H1 (cell line): Measurements from ENCODE around the gene CLBA1. TPM values are rescaled to one million over a fixed set of nuclear protein-coding genes. Genes with fewer than 3 reads are reported as not detected.

Source experiments
- CTCF ChIA-PET: fragments of 300-600 bp; sonication (Branson Sonifier 250); formaldehyde crosslinking; loops from one replicate; lab custom pipeline; 2021; ENCODE audit not compliant: partially characterized antibody; lab: Charles Lee
- POLR2A ChIA-PET: fragments of 300-600 bp; sonication (Branson Sonifier 250); formaldehyde crosslinking; loops from one replicate; lab custom pipeline; 2021; ENCODE audit warnings: inconsistent platforms; ENCODE audit not compliant: partially characterized antibody; lab: Charles Lee
- DNase-seq, 2 experiments: peaks; one replicate each; pipeline versions ENCODE4 v3.0.0 to v3.0.0-alpha.2; 2010 to 2022; ENCODE audit warnings: low spot score in 2 of 2, low read depth in 1 of 2, mixed read lengths in 1 of 2
- FAIRE-seq: peaks from 2 replicates; lab custom pipeline; 2011; peaks lifted over from hg19 to GRCh38; lab: Jason Lieb, UNC
- H2AFZ ChIP-seq: 2 replicates; pipeline ENCODE4 v1.8.1; 2012; ENCODE audit warnings: low read length, inconsistent platforms
- H2AK5ac ChIP-seq: 2 replicates; pipeline ENCODE4 v1.6.1; 2013; ENCODE audit warnings: low read depth, low read length
- H2BK120ac ChIP-seq: replicated peaks from 2 replicates; pipeline ENCODE3; 2013; ENCODE audit warnings: low read depth, low read length, inconsistent platforms
- H2BK12ac ChIP-seq: 2 replicates; pipeline ENCODE4 v1.6.1; 2013; ENCODE audit warnings: low read depth, low read length
- H2BK15ac ChIP-seq: 2 replicates; pipeline ENCODE4 v1.6.1; 2013; ENCODE audit warnings: low read length
- H2BK20ac ChIP-seq: 2 replicates; pipeline ENCODE4 v1.6.1; 2013; ENCODE audit warnings: low read length
- H2BK5ac ChIP-seq: 2 replicates; pipeline ENCODE4 v1.6.1; 2013; ENCODE audit warnings: low read depth, low read length
- H3K14ac ChIP-seq: 2 replicates; pipeline ENCODE4 v1.6.1; 2013; ENCODE audit warnings: inconsistent platforms; ENCODE audit not compliant: insufficient read length
- H3K18ac ChIP-seq: 2 replicates; pipeline ENCODE4 v1.6.1; 2013; ENCODE audit warnings: low read length; ENCODE audit errors: extremely low read depth
- H3K23ac ChIP-seq: 2 replicates; pipeline ENCODE4 v1.6.1; 2013; ENCODE audit warnings: inconsistent platforms; ENCODE audit not compliant: insufficient read length
- H3K23me2 ChIP-seq: 2 replicates; pipeline ENCODE4 v1.6.1; 2013; ENCODE audit warnings: low read depth, low read length
- H3K27ac ChIP-seq: 2 replicates; pipeline ENCODE4 v1.6.1; 2011; ENCODE audit warnings: low read depth, low read length, inconsistent platforms
- H3K27me3 ChIP-seq, 4 experiments: replicated peaks in 1 of 4; 1 replicate in 1 of 4; 2 replicates in 3 of 4; pipeline versions ENCODE4 v1.6.1 to v1.8.1; 2011 to 2013; ENCODE audit warnings: low read length in 3 of 4, mild to moderate bottlenecking in 3 of 4, inconsistent platforms in 2 of 4, mixed read lengths in 2 of 4, moderate library complexity in 1 of 4; ENCODE audit not compliant: control insufficient read depth in 3 of 4, insufficient read depth in 3 of 4; ENCODE audit errors: extremely low read depth in 1 of 4
- H3K36me3 ChIP-seq, 4 experiments: 2 replicates each; pipeline versions ENCODE4 v1.6.1 to v1.8.1; 2011 to 2013; ENCODE audit warnings: mild to moderate bottlenecking in 4 of 4, low read length in 3 of 4, moderate library complexity in 2 of 4, control low read depth in 1 of 4, inconsistent platforms in 1 of 4; ENCODE audit not compliant: insufficient read depth in 4 of 4, control insufficient read depth in 2 of 4
- H3K4ac ChIP-seq: replicated peaks from 2 replicates; pipeline ENCODE3; 2013; ENCODE audit warnings: low read length, low read depth, mixed read lengths, inconsistent platforms; ENCODE audit not compliant: insufficient read length
- H3K4me1 ChIP-seq, 4 experiments: replicated peaks in 1 of 4; 1 replicate in 1 of 4; 2 replicates in 3 of 4; pipeline versions ENCODE4 v1.6.1 to v1.8.1; 2011 to 2013; ENCODE audit warnings: low read length in 3 of 4, inconsistent platforms in 2 of 4, mixed read lengths in 1 of 4; ENCODE audit not compliant: insufficient read depth in 4 of 4, control insufficient read depth in 3 of 4
- H3K4me2 ChIP-seq, 2 experiments: 2 replicates each; pipeline versions ENCODE4 v1.6.1 to v1.8.1; 2011 to 2013; ENCODE audit warnings: low read depth in 2 of 2, low read length in 2 of 2, control low read depth in 1 of 2, inconsistent platforms in 1 of 2, mild to moderate bottlenecking in 1 of 2; ENCODE audit not compliant: insufficient read depth in 1 of 2
- H3K4me3 ChIP-seq, 4 experiments: fragments of 200-600, 300-600 bp in 1 of 4; sonication (generic), shearing (Covaris generic), sonication (Bioruptor Twin) in 1 of 4; 2 replicates each; pipeline versions ENCODE4 v1.5.1 to v1.8.1; 2011 to 2016; ENCODE audit warnings: low read length in 4 of 4, low read depth in 3 of 4, control low read depth in 2 of 4, inconsistent platforms in 2 of 4, mild to moderate bottlenecking in 2 of 4, mixed read lengths in 1 of 4, moderate library complexity in 1 of 4; ENCODE audit not compliant: insufficient read depth in 2 of 4; ENCODE audit errors: extremely low read depth in 1 of 4
- H3K56ac ChIP-seq: replicated peaks from 2 replicates; pipeline ENCODE3; 2013; ENCODE audit warnings: low read depth, mild to moderate bottlenecking, mixed read lengths, low read length, inconsistent platforms; ENCODE audit not compliant: insufficient read length
- H3K79me1 ChIP-seq: 2 replicates; pipeline ENCODE4 v1.6.1; 2013; ENCODE audit warnings: low read depth, low read length, control low read depth
- H3K79me2 ChIP-seq, 2 experiments: 2 replicates each; pipeline versions ENCODE4 v1.6.1 to v1.8.1; 2012 to 2013; ENCODE audit warnings: low read length in 2 of 2, mild to moderate bottlenecking in 2 of 2, inconsistent platforms in 1 of 2; ENCODE audit not compliant: insufficient read depth in 2 of 2, control insufficient read depth in 1 of 2
- H3K9ac ChIP-seq, 4 experiments: replicated peaks in 1 of 4; 1 replicate in 1 of 4; 2 replicates in 3 of 4; pipeline versions ENCODE4 v1.6.1 to v1.8.1; 2011 to 2013; ENCODE audit warnings: low read depth in 3 of 4, low read length in 3 of 4, control low read depth in 2 of 4, mild to moderate bottlenecking in 2 of 4, moderate library complexity in 2 of 4, inconsistent platforms in 1 of 4; ENCODE audit errors: extremely low read depth in 1 of 4
- H3K9me3 ChIP-seq, 2 experiments: 2 replicates each; pipeline versions ENCODE4 v1.6.1 to v1.8.1; 2012 to 2013; ENCODE audit warnings: mild to moderate bottlenecking in 2 of 2, moderate library complexity in 2 of 2, control low read depth in 1 of 2, inconsistent platforms in 1 of 2, low read depth in 1 of 2, low read length in 1 of 2, mixed read lengths in 1 of 2; ENCODE audit not compliant: insufficient read depth in 2 of 2
- H4K20me1 ChIP-seq, 2 experiments: replicated peaks in 1 of 2; 2 replicates each; pipeline versions ENCODE3 to v1.8.1; 2011 to 2013; ENCODE audit warnings: inconsistent platforms in 2 of 2, low read length in 2 of 2, mild to moderate bottlenecking in 1 of 2; ENCODE audit not compliant: insufficient read depth in 2 of 2, control insufficient read depth in 1 of 2
- H4K5ac ChIP-seq: 2 replicates; pipeline ENCODE4 v1.6.1; 2013; ENCODE audit warnings: low read length, low read depth, mixed read lengths, inconsistent platforms; ENCODE audit not compliant: insufficient read length
- H4K8ac ChIP-seq: 2 replicates; pipeline ENCODE4 v1.8.0; 2013; ENCODE audit warnings: mild to moderate bottlenecking, moderate library complexity, low read length, inconsistent platforms; ENCODE audit not compliant: insufficient read depth; ENCODE audit errors: extremely low read depth
- H4K91ac ChIP-seq: replicated peaks from 2 replicates; pipeline ENCODE3; 2013; ENCODE audit warnings: low read length, mixed read lengths, inconsistent platforms; ENCODE audit not compliant: insufficient read length
- EZH2 ChIP-seq: fragments of 200-600 bp; sonication (generic); IDR thresholded peaks from 2 replicates; pipeline ENCODE4 v1.7.1; 2012; ENCODE audit warnings: low read depth, mild to moderate bottlenecking, moderate library complexity, low read length, inconsistent platforms; ENCODE audit not compliant: severe bottlenecking
- HDAC2 ChIP-seq, 2 experiments: fragments of 300-600 bp in 1 of 2; sonication (generic) in 1 of 2; IDR thresholded peaks; 2 replicates each; pipeline ENCODE4 v1.6.1; 2011 to 2012; ENCODE audit warnings: low read depth in 2 of 2, low read length in 2 of 2, mild to moderate bottlenecking in 2 of 2, moderate library complexity in 2 of 2, borderline replicate concordance in 1 of 2, inconsistent platforms in 1 of 2
- KDM4A ChIP-seq: IDR thresholded peaks from one replicate; pipeline ENCODE4 v1.7.1; 2012; ENCODE audit warnings: low read depth, mild to moderate bottlenecking, moderate library complexity, low read length, inconsistent platforms; ENCODE audit not compliant: severe bottlenecking
- SP2 ChIP-seq: IDR thresholded peaks from 2 replicates; pipeline ENCODE4 v1.6.1; 2012; ENCODE audit warnings: mild to moderate bottlenecking, low read length, inconsistent platforms
- TCF12 ChIP-seq: IDR thresholded peaks from 2 replicates; pipeline ENCODE4 v1.6.1; 2011; ENCODE audit warnings: low read depth, mild to moderate bottlenecking, low read length
- WGBS, 2 experiments: shearing (Covaris generic) in 1 of 2; methylation state at CpG; one replicate each; pipeline versions ENCODE4 v1.1.6 to v1.1.7; 2013 to 2015; ENCODE audit warnings: low lambda C conversion rate in 2 of 2, mixed read lengths in 2 of 2, inconsistent platforms in 1 of 2, low coverage in 1 of 2, missing lambda C conversion rate in 1 of 2; ENCODE audit not compliant: insufficient replicate concordance in 2 of 2, insufficient coverage in 1 of 2, insufficient read length in 1 of 2; ENCODE audit errors: extremely low coverage in 1 of 2, missing lambda C conversion rate in 1 of 2; 5-methylcytosine and 5-hydroxymethylcytosine counted together
- polyA plus RNA-seq, 7 experiments: library from polyadenylated mRNA; depleted of rRNA in 3 of 7; stranded (reverse) in 5 of 7; unstranded in 2 of 7; fragments of >200 nt in 5 of 7; fragments of 200-250 nt in 2 of 7; gene quantifications; 1 replicate in 5 of 7; 2 replicates in 1 of 7; 4 replicates in 1 of 7; pipeline versions ENCODE4 v1.2.1 to v1.2.3, GENCODE V29; 2011 to 2013; ENCODE audit warnings: missing spikeins in 2 of 7, mixed read lengths in 2 of 7
- total RNA-seq: library from RNA; stranded (reverse); fragmentation: NEBNext Ultra II Directional; extraction: Animal tissue kit (Norgen Biotek cat#: 25700); gene quantifications from 2 replicates; pipeline ENCODE4 v1.2.1, GENCODE V29; 2021

CLBA1 gene
- total and polyA plus RNA-seq, 2 of the 8 experiments (the other 6 are each of a cell fraction or from before 2014, with no cell fraction given), result 1.6 to 2.4 TPM

GRCh38 chr14:105019861-105020814 lies 34.5 kb downstream of the CLBA1 start:
- no peak for TF ChIP-seq EZH2
- TF ChIP-seq HDAC2 (IDR thresholded peaks at IDR 0.05; ENCODE audit: borderline replicate concordance in 1 of 2, low read depth in 2 of 2, low read length in 2 of 2), result 0 out of 4 replicates have a peak, but pooled peaks of 1 of the 2 experiments have one; percentile 52
- TF ChIP-seq SP2, result no peak
- no peak for TF ChIP-seq TCF12
- peak; percentile 45 for TF ChIP-seq KDM4A
- H3K79me1 ChIP-seq, result peaks cover 13% of the 10 kb centered on the region
- H3K18ac ChIP-seq, result peak overlapping the region; percentile 71
- peak overlapping the region; percentile 76 for H4K5ac ChIP-seq
- H3K23me2 ChIP-seq, result peaks cover 18% of the 10 kb centered on the region
- H3K23ac ChIP-seq, result no peak overlapping the region
- no peak overlapping the region for H3K4ac ChIP-seq
- H2AK5ac ChIP-seq, result no peak overlapping the region
- CTCF ChIA-PET, result interaction anchor here (0.9 to 2.4 kb wide), 10 partner anchors 8 to 83 kb away, joined by 3 to 15 read pairs (median 4); no protein-coding TSS in a partner anchor
- H4K8ac ChIP-seq, result 0 out of 2 replicates have a peak overlapping the region, but pooled peaks have one; percentile 41
- H3K79me2 ChIP-seq, result peaks cover 50 to 53% of the 10 kb centered on the region in 2 experiments
- H3K4me3 ChIP-seq, result peak overlapping the region; percentile 77 to 89 (median 84)
- no peak overlapping the region for H3K56ac ChIP-seq
- H2BK20ac ChIP-seq, result no peak overlapping the region
- peak overlapping the region; percentile 82; the same call in 1 of the 2 replicates for H3K27ac ChIP-seq
- POLR2A ChIA-PET, result interaction anchor here (1.1 to 1.8 kb wide), 8 partner anchors 14 to 44 kb away, joined by 3 to 9 read pairs (median 4); no protein-coding TSS in a partner anchor
- H3K4me2 ChIP-seq, result peak overlapping the region; percentile 85 to 94
- 7% methylated on average over 62 of the region's 75 CpGs; no CpG with 5 or more reads in 1 of the 2 experiments for WGBS, 2 experiments
- no peak for FAIRE-seq
- no peak overlapping the region for H4K91ac ChIP-seq
- peak overlapping the region; percentile 75 to 95 (median 81) for H3K9ac ChIP-seq
- H3K36me3 ChIP-seq, result peaks cover 0 to 12% (median 0%) of the 10 kb centered on the region in 4 experiments; a peak in 1 of 8 replicates
- H2AFZ ChIP-seq, result no peak overlapping the region
- peaks cover 2 to 13% (median 11%) of the 10 kb centered on the region in 4 experiments; a peak in 6 of 7 replicates for H3K4me1 ChIP-seq
- no peak overlapping the region; the same call in 1 of the 2 replicates for H2BK5ac ChIP-seq
- H3K9me3 ChIP-seq, result no peaks in the 10 kb centered on the region
- H3K14ac ChIP-seq, result no peak overlapping the region
- H2BK120ac ChIP-seq, result no peak overlapping the region
- 0 out of 2 replicates have a peak overlapping the region, but pooled peaks have one; percentile 29 for H2BK15ac ChIP-seq
- no peaks in the 10 kb centered on the region for H3K27me3 ChIP-seq
- peak in 1 of 2 experiments; percentile 59 for DNase-seq
- H2BK12ac ChIP-seq, result no peak overlapping the region
- peaks cover 30 to 35% of the 10 kb centered on the region in 2 experiments for H4K20me1 ChIP-seq
